ENCODE data around the gene MIA. TPM values are rescaled to one million over a fixed set of nuclear protein-coding genes. Genes with fewer than 3 reads are reported as not detected.
A peak's percentile ranks its signal among the peaks of the same experiment; 100 is the strongest.
"Not testable (repeated sequence)": the region's sequence is repeated elsewhere in the genome, so short reads cannot be mapped to it uniquely, and the experiment has no call there.

The MIA gene
- total and polyA plus RNA-seq, 9 of the 15 experiments (the other 6 are each of a cell fraction or from before 2014, with no cell fraction given) = 0.21 TPM; not detected in 8

DNA sequence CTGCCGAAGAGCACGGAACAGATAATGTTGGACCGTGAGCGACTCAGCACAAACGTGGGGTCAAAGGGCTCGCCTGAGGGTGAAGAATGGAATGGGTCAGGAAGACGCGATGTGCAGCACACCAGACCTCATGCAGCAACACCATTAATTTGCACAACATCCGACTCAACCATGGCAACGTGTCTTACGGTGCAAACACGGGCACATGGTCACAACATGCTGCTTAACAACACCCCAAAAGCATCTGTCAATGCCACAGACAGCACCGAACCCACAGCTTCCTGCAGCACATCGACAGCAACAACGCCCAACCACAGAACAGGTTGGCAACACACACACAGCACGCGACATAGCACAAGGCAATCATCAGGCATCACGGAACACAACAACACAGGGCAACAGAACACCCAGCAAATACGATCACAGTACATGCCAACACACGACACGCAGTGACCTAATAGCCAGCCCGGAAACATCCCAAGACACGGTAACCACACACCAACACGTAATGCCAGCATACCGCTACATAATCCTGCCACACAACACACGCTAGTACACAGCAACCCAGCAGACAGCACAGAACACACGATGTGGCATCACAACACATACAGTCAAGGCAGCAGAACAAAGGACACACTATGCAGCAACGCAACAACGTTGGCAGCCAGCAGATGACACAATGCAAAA, 51.5 kb downstream of the MIA start:
- H3K4me3 ChIP-seq; H3K9me3 ChIP-seq (replicated peaks; ENCODE audit: control insufficient read depth, insufficient read depth, low read depth, low read length); H3K27me3 ChIP-seq (ENCODE audit: control insufficient read depth in 2 of 2, insufficient read depth in 2 of 2, low read length in 2 of 2); FAIRE-seq; H3K9me1 ChIP-seq (ENCODE audit: control insufficient read depth, insufficient read depth, low read length); H4K20me1 ChIP-seq (replicated peaks; ENCODE audit: control insufficient read depth, insufficient read depth, low read length); H3K36me3 ChIP-seq (ENCODE audit: control insufficient read depth, insufficient read depth, low read length); POLR2A ChIA-PET; CTCF ChIA-PET (ENCODE audit: low intra/inter-chr PET ratio); H3K79me2 ChIP-seq (ENCODE audit: control insufficient read depth, insufficient read depth, low read length); in situ Hi-C loops (cut with MboI); intact Hi-C loops (cut with micrococcal nuclease); TF ChIP-seq NR4A1 (CRISPR knock-in tag; IDR thresholded peaks at IDR 0.05): not testable (repeated sequence)
- 54% methylated on average over 29 of the region's 29 CpGs for WGBS (ENCODE audit: insufficient coverage, low coverage, missing lambda C conversion rate)
- BruUV-seq (replicated peaks) = TSS peak; percentile 64
- Histone ChIP-seq H2AFZ (ENCODE audit: low read depth, low read length) (peak overlapping the region; percentile 82), H3K9ac (ENCODE audit: insufficient read depth in 1 of 2, low read depth in 2 of 2, low read length in 2 of 2) (peak overlapping the region in 1 of 2 experiments; percentile 56; a peak in 2 of 4 replicates), H3K4me1 (replicated peaks in 1 of 2; ENCODE audit: control insufficient read depth in 2 of 2, insufficient read depth in 2 of 2, low read length in 2 of 2) (peaks cover 42 to 48% of the 10 kb centered on the region in 2 experiments), H3K4me2 (ENCODE audit: insufficient read depth, low read length) (peak overlapping the region; percentile 73), H3K27ac (ENCODE audit: extremely low read depth, low read depth, low read length) (peak overlapping the region; percentile 47; the same call in 1 of the 3 replicates)
- DNase-seq (ENCODE audit: extremely low read depth in 1 of 4, low spot score in 3 of 4) (peak in 1 of 4 experiments; percentile 72), ATAC-seq (peak; percentile 67)
- TF ChIP-seq HDGF (IDR thresholded peaks at IDR 0.05) = peak; percentile 70; the same call in 1 of the 2 replicates
- peak; percentile 29; the same call in 1 of the 2 replicates for TF ChIP-seq CBFA2T2 (conservative IDR thresholded peaks at IDR 0.05)
- TF ChIP-seq NR4A1 (tag; IDR thresholded peaks at IDR 0.05) = 0 out of 2 replicates have a peak, but pooled peaks have one; percentile 29
- TF ChIP-seq MAFG (tag; conservative IDR thresholded peaks at IDR 0.05) = peak; percentile 27; the same call in 1 of the 2 replicates
- TF ChIP-seq, protein P1, sequence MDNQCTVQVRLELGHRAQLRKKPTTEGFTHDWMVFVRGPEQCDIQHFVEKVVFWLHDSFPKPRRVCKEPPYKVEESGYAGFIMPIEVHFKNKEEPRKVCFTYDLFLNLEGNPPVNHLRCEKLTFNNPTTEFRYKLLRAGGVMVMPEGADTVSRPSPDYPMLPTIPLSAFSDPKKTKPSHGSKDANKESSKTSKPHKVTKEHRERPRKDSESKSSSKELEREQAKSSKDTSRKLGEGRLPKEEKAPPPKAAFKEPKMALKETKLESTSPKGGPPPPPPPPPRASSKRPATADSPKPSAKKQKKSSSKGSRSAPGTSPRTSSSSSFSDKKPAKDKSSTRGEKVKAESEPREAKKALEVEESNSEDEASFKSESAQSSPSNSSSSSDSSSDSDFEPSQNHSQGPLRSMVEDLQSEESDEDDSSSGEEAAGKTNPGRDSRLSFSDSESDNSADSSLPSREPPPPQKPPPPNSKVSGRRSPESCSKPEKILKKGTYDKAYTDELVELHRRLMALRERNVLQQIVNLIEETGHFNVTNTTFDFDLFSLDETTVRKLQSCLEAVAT (IDR thresholded peaks at IDR 0.05) = peak in 1 of 2 experiments; percentile 57; a peak in 1 of 4 replicates
- TF ChIP-seq, protein P2, sequence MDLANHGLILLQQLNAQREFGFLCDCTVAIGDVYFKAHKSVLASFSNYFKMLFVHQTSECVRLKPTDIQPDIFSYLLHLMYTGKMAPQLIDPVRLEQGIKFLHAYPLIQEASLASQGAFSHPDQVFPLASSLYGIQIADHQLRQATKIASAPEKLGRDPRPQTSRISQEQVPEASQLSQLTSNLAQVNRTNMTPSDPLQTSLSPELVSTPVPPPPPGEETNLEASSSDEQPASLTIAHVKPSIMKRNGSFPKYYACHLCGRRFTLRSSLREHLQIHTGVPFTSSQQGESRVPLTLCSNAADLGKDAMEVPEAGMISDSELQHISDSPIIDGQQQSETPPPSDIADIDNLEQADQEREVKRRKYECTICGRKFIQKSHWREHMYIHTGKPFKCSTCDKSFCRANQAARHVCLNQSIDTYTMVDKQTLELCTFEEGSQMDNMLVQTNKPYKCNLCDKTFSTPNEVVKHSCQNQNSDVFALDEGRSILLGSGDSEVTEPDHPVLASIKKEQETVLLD (IDR thresholded peaks at IDR 0.05) = peak; percentile 21; the same call in 1 of the 2 replicates
- TF ChIP-seq, protein P3, sequence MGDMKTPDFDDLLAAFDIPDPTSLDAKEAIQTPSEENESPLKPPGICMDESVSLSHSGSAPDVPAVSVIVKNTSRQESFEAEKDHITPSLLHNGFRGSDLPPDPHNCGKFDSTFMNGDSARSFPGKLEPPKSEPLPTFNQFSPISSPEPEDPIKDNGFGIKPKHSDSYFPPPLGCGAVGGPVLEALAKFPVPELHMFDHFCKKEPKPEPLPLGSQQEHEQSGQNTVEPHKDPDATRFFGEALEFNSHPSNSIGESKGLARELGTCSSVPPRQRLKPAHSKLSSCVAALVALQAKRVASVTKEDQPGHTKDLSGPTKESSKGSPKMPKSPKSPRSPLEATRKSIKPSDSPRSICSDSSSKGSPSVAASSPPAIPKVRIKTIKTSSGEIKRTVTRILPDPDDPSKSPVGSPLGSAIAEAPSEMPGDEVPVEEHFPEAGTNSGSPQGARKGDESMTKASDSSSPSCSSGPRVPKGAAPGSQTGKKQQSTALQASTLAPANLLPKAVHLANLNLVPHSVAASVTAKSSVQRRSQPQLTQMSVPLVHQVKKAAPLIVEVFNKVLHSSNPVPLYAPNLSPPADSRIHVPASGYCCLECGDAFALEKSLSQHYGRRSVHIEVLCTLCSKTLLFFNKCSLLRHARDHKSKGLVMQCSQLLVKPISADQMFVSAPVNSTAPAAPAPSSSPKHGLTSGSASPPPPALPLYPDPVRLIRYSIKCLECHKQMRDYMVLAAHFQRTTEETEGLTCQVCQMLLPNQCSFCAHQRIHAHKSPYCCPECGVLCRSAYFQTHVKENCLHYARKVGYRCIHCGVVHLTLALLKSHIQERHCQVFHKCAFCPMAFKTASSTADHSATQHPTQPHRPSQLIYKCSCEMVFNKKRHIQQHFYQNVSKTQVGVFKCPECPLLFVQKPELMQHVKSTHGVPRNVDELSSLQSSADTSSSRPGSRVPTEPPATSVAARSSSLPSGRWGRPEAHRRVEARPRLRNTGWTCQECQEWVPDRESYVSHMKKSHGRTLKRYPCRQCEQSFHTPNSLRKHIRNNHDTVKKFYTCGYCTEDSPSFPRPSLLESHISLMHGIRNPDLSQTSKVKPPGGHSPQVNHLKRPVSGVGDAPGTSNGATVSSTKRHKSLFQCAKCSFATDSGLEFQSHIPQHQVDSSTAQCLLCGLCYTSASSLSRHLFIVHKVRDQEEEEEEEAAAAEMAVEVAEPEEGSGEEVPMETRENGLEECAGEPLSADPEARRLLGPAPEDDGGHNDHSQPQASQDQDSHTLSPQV (IDR thresholded peaks at IDR 0.05) = 0 out of 2 replicates have a peak, but pooled peaks have one; percentile 29
- TF ChIP-seq OTX1 (CRISPR knock-in tag; IDR thresholded peaks at IDR 0.05) = 0 out of 2 replicates have a peak, but pooled peaks have one; percentile 50
- TF ChIP-seq, protein P4, sequence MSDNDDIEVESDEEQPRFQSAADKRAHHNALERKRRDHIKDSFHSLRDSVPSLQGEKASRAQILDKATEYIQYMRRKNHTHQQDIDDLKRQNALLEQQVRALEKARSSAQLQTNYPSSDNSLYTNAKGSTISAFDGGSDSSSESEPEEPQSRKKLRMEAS (CRISPR knock-in tag; IDR thresholded peaks at IDR 0.05) = peak; percentile 66; the same call in 1 of the 2 replicates
- TF ChIP-seq NFE2 (IDR thresholded peaks at IDR 0.05; ENCODE audit: low read depth) = peak; percentile 34; the same call in 1 of the 2 replicates
- peak; percentile 62; the same call in 1 of the 2 replicates for TF ChIP-seq FOXP1 (CRISPR knock-in tag; IDR thresholded peaks at IDR 0.05)

All from K562 (cell line).